WTC11 (cell line): Measurements from ENCODE around the gene OSCP1. TPM values are rescaled to one million over a fixed set of nuclear protein-coding genes. Genes with fewer than 3 reads are reported as not detected.
A peak's percentile ranks its signal among the peaks of the same experiment; 100 is the strongest.

Source experiments
- ATAC-seq: fragments of 200-7000 bp; cut with Tn5 transposase; 2 replicates; pipeline ENCODE4 v1.10.0; 2021; ENCODE audit warnings: mild to moderate bottlenecking, moderate library complexity
- CTCF ChIA-PET: fragments of 300-600 bp; sonication (Branson Sonifier 250); formaldehyde crosslinking; loops from one replicate; lab custom pipeline; 2021; ENCODE audit warnings: antibody characterized with exemption; lab: Charles Lee
- POLR2A ChIA-PET: fragments of 350-600 bp; sonication (Branson Sonifier 250); formaldehyde crosslinking; loops from one replicate; lab custom pipeline; 2021; ENCODE audit warnings: antibody characterized with exemption; lab: Charles Lee
- DNase-seq: peaks from one replicate; pipeline ENCODE4 v3.0.0; 2021; ENCODE audit warnings: low spot score
- H3K27ac Mint-ChIP-seq: 2 replicates; pipeline ENCODE4 v1.8.0; 2021; ENCODE audit warnings: mixed read lengths
- H3K27me3 Mint-ChIP-seq: 2 replicates; pipeline ENCODE4 v1.8.0; 2021; ENCODE audit warnings: low read depth, mild to moderate bottlenecking, moderate library complexity, mixed read lengths
- H3K36me3 Mint-ChIP-seq: 2 replicates; pipeline ENCODE4 v1.8.0; 2021; ENCODE audit warnings: mixed read lengths
- H3K4me1 Mint-ChIP-seq: 2 replicates; pipeline ENCODE4 v1.8.0; 2022; ENCODE audit warnings: mixed read lengths
- H3K4me3 Mint-ChIP-seq: 2 replicates; pipeline ENCODE4 v1.8.0; 2021; ENCODE audit warnings: mild to moderate bottlenecking, moderate library complexity, mixed read lengths
- H3K9me3 Mint-ChIP-seq: 2 replicates; pipeline ENCODE4 v1.8.0; 2021; ENCODE audit warnings: mixed read lengths
- TP53 ChIP-seq: sonication (generic); formaldehyde crosslinking; IDR thresholded peaks from 2 replicates; pipeline ENCODE4 v1.8.1; 2023; ENCODE audit warnings: mild to moderate bottlenecking, missing genetic modification reagents
- total RNA-seq: library from RNA; stranded (reverse); gene quantifications from 3 replicates; pipeline ENCODE4 v1.2.3, GENCODE V29; 2021
- TF ChIP-seq, protein P1 (sequence below): fragments of 200-600 bp; IDR thresholded peaks from 2 replicates; pipeline ENCODE4 v1.8.0; 2022; ENCODE audit warnings: antibody characterized with exemption

Gene OSCP1
- total RNA-seq, 1 experiment from 2014 or later = 1.7 TPM

GRCh38 chr1:36369061-36369861, 81.0 kb downstream of the OSCP1 start:
- H3K27me3 Mint-ChIP-seq = no peaks in the 10 kb centered on the region
- H3K27ac Mint-ChIP-seq = peak overlapping the region; percentile 75
- DNase-seq (peak; percentile 92), ATAC-seq (peak; percentile 76)
- H3K4me1 Mint-ChIP-seq = peaks cover 48% of the 10 kb centered on the region
- CTCF ChIA-PET = interaction anchor here (0.6 to 5.0 kb wide), 39 partner anchors 9 to 273 kb away, joined by 3 to 76 read pairs (median 5); partner anchors contain the start of genes EVA1B, LSM10, MRPS15 and OSCP1
- H3K4me3 Mint-ChIP-seq = no peak overlapping the region
- TF ChIP-seq, protein P1, sequence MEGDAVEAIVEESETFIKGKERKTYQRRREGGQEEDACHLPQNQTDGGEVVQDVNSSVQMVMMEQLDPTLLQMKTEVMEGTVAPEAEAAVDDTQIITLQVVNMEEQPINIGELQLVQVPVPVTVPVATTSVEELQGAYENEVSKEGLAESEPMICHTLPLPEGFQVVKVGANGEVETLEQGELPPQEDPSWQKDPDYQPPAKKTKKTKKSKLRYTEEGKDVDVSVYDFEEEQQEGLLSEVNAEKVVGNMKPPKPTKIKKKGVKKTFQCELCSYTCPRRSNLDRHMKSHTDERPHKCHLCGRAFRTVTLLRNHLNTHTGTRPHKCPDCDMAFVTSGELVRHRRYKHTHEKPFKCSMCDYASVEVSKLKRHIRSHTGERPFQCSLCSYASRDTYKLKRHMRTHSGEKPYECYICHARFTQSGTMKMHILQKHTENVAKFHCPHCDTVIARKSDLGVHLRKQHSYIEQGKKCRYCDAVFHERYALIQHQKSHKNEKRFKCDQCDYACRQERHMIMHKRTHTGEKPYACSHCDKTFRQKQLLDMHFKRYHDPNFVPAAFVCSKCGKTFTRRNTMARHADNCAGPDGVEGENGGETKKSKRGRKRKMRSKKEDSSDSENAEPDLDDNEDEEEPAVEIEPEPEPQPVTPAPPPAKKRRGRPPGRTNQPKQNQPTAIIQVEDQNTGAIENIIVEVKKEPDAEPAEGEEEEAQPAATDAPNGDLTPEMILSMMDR = peak; percentile 87
- no peak for TF ChIP-seq TP53 (CRISPR knock-in tag)
- H3K36me3 Mint-ChIP-seq = no peaks in the 10 kb centered on the region; the same call in 1 of the 2 replicates
- no peaks in the 10 kb centered on the region for H3K9me3 Mint-ChIP-seq
- POLR2A ChIA-PET = interaction anchor here (0.6 to 1.7 kb wide), 7 partner anchors 16 to 1433 kb away, joined by 3 to 10 read pairs (median 5); partner anchors contain the start of genes EVA1B and LSM10

Other genes with a start within 250 kb of the OSCP1 start
- gene THRAP3, start 226.0 kb downstream of the OSCP1 start, total RNA-seq = 150 to 160 TPM (median 153 TPM) in 3 replicates
- 22.1 to 29.3 TPM (median 26.9 TPM) in 3 replicates for gene SH3D21, start 144.1 kb downstream of the OSCP1 start, total RNA-seq
- 32.0 to 45.2 TPM (median 41.5 TPM) in 3 replicates for gene EVA1B, start 126.8 kb downstream of the OSCP1 start, total RNA-seq
- 17.8 to 24.7 TPM (median 20.4 TPM) in 3 replicates for gene STK40, start 64.5 kb downstream of the OSCP1 start, total RNA-seq
- gene LSM10, start 52.5 kb downstream of the OSCP1 start, total RNA-seq = 49.1 to 56.3 TPM (median 49.3 TPM) in 3 replicates
- 100.0 to 113 TPM (median 104 TPM) in 3 replicates for gene MRPS15, start 13.9 kb upstream of the OSCP1 start, total RNA-seq
- 0.09 to 0.30 TPM (median 0.26 TPM) in 3 replicates for gene CSF3R, start 32.5 kb upstream of the OSCP1 start, total RNA-seq